ENCODE measurements around the gene NEDD9.

The NEDD9 gene

DNA sequence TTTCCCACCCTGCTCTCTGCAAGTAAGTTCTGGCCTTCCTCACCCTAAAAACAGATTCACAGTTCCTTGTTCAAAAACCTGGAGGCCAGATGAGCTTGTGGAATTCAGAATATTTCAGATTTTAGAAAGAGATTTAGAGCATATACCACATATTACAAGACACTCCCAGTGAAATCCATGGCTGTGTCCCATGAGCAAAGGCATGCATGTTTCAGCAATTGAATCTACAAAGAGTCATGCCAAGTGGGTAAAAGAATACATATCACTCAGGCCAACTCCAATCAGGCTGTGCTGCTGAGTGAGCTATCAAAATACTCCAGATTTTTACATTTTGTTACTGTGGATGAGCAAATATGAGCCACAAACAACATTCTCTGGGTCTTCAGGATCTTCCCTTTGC is 10.2 kb upstream of the NEDD9 start:
- DNase-seq = no peak
- H3K9me2 ChIP-seq (replicated peaks; ENCODE audit: insufficient read depth, low read length) = no peaks in the 10 kb centered on the region
- H4K20me1 ChIP-seq (ENCODE audit: insufficient read depth, low read length) = no peaks in the 10 kb centered on the region
- H3K4me1 ChIP-seq (ENCODE audit: low read length) = no peaks in the 10 kb centered on the region
- H3K4me3 ChIP-seq (ENCODE audit: low read length) = no peak overlapping the region
- no peak for TF ChIP-seq EZH2 (optimal IDR thresholded peaks at IDR 0.05; ENCODE audit: low read depth, low read length)
- TF ChIP-seq, protein P1, sequence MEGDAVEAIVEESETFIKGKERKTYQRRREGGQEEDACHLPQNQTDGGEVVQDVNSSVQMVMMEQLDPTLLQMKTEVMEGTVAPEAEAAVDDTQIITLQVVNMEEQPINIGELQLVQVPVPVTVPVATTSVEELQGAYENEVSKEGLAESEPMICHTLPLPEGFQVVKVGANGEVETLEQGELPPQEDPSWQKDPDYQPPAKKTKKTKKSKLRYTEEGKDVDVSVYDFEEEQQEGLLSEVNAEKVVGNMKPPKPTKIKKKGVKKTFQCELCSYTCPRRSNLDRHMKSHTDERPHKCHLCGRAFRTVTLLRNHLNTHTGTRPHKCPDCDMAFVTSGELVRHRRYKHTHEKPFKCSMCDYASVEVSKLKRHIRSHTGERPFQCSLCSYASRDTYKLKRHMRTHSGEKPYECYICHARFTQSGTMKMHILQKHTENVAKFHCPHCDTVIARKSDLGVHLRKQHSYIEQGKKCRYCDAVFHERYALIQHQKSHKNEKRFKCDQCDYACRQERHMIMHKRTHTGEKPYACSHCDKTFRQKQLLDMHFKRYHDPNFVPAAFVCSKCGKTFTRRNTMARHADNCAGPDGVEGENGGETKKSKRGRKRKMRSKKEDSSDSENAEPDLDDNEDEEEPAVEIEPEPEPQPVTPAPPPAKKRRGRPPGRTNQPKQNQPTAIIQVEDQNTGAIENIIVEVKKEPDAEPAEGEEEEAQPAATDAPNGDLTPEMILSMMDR (IDR thresholded peaks at IDR 0.05; ENCODE audit: low read length) = no peak
- no peak for TF ChIP-seq EZH2phosphoT487 (IDR thresholded peaks at IDR 0.05; ENCODE audit: low read length)
- no peak overlapping the region for H2AFZ ChIP-seq (ENCODE audit: low read length)
- H3K27ac ChIP-seq (ENCODE audit: low read length) = no peak overlapping the region
- no peaks in the 10 kb centered on the region for H3K9me3 ChIP-seq (replicated peaks; ENCODE audit: insufficient read depth, low read length)
- no peak overlapping the region for H3K4me2 ChIP-seq (ENCODE audit: low read depth, low read length)
- no peaks in the 10 kb centered on the region for H3F3A ChIP-seq (ENCODE audit: insufficient read depth, low read length)
- H3K36me3 ChIP-seq (replicated peaks; ENCODE audit: insufficient read depth, low read length) = no peaks in the 10 kb centered on the region
- H3K9ac ChIP-seq (ENCODE audit: low read length) = no peak overlapping the region
- H3K27me3 ChIP-seq (replicated peaks; ENCODE audit: insufficient read depth, low read length) = no peaks in the 10 kb centered on the region
- H3K79me2 ChIP-seq (ENCODE audit: low read length) = no peaks in the 10 kb centered on the region

DNA sequence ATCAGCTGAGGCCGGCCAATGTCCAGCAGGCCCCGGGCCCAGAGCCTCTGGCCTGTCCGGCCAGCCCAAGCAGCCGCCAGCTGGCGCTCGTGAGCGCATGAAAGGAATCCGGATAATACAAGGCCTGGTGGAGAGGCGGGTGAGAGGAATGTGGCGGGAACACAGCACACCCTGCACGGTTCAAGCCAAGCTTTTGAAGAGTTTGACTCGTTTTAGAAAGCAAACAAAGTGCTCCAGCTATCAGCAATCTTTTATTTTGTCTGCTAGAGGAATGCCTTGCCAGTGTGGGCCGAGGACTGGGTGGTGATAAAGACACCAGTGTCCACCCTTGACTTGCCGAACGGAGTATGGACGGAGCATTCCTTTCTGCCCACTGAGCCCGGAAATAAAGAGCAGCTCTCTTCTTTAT is 9.3 kb upstream of the NEDD9 start:
- TF ChIP-seq EZH2phosphoT487 (IDR thresholded peaks at IDR 0.05; ENCODE audit: low read length) (no peak), EZH2 (optimal IDR thresholded peaks at IDR 0.05; ENCODE audit: low read depth, low read length) (no peak)
- TF ChIP-seq, protein P1 (IDR thresholded peaks at IDR 0.05; ENCODE audit: low read length) = no peak
- DNase-seq = no peak
- no peak overlapping the region for H3K4me2 ChIP-seq (ENCODE audit: low read depth, low read length)
- no peaks in the 10 kb centered on the region for H3K36me3 ChIP-seq (replicated peaks; ENCODE audit: insufficient read depth, low read length)
- H3K4me3 ChIP-seq (ENCODE audit: low read length) = no peak overlapping the region
- H2AFZ ChIP-seq (ENCODE audit: low read length) = no peak overlapping the region
- no peaks in the 10 kb centered on the region for H3K9me3 ChIP-seq (replicated peaks; ENCODE audit: insufficient read depth, low read length)
- no peaks in the 10 kb centered on the region for H3K9me2 ChIP-seq (replicated peaks; ENCODE audit: insufficient read depth, low read length)
- H4K20me1 ChIP-seq (ENCODE audit: insufficient read depth, low read length) = no peaks in the 10 kb centered on the region
- no peak overlapping the region for H3K27ac ChIP-seq (ENCODE audit: low read length)
- H3K9ac ChIP-seq (ENCODE audit: low read length) = no peak overlapping the region
- no peaks in the 10 kb centered on the region for H3K4me1 ChIP-seq (ENCODE audit: low read length)
- no peaks in the 10 kb centered on the region for H3K27me3 ChIP-seq (replicated peaks; ENCODE audit: insufficient read depth, low read length)
- H3F3A ChIP-seq (ENCODE audit: insufficient read depth, low read length) = no peaks in the 10 kb centered on the region
- no peaks in the 10 kb centered on the region for H3K79me2 ChIP-seq (ENCODE audit: low read length)

DNA sequence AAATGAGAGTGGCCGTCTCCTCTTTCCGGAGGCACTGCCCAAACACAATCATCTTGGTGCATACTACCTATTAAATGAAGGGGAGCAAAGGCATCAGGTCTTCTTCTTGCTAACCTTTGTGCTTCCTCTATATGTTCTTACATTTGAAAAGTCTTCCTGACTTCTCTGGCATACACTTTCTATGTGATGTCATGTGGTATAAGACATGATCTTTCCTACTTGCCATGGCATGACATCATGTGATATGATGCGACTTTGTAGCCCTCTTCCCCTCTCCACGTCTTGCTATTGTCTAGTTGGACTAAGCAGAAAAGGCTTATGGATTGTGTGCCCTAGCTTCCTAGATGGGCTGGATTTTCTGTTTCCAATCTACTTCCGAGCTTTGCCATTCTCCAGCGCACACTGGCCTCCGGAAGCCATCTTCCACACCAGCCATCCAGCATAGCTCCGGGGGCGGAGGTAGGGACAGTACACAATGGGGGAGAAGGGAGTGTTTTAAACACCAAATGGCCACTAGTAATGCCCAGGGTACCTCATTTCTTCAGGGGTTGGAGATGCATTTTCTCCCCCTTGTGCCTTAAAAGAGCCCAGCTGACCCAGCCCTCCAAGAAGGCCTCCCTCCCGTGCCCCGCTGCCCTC is 8.8 kb upstream of the NEDD9 start:
- H4K20me1 ChIP-seq (ENCODE audit: insufficient read depth, low read length) = no peaks in the 10 kb centered on the region
- H3K4me3 ChIP-seq (ENCODE audit: low read length) = no peak overlapping the region
- H3K36me3 ChIP-seq (replicated peaks; ENCODE audit: insufficient read depth, low read length) = no peaks in the 10 kb centered on the region
- TF ChIP-seq EZH2phosphoT487 (IDR thresholded peaks at IDR 0.05; ENCODE audit: low read length) = no peak
- TF ChIP-seq, protein P1 (IDR thresholded peaks at IDR 0.05; ENCODE audit: low read length) = no peak
- no peak for DNase-seq
- no peaks in the 10 kb centered on the region for H3K27me3 ChIP-seq (replicated peaks; ENCODE audit: insufficient read depth, low read length)
- H3K4me2 ChIP-seq (ENCODE audit: low read depth, low read length) = no peak overlapping the region
- H3K9me2 ChIP-seq (replicated peaks; ENCODE audit: insufficient read depth, low read length) = no peaks in the 10 kb centered on the region
- no peak overlapping the region for H3K27ac ChIP-seq (ENCODE audit: low read length)
- H3K9me3 ChIP-seq (replicated peaks; ENCODE audit: insufficient read depth, low read length) = no peaks in the 10 kb centered on the region
- no peaks in the 10 kb centered on the region for H3K79me2 ChIP-seq (ENCODE audit: low read length)
- H3K4me1 ChIP-seq (ENCODE audit: low read length) = no peaks in the 10 kb centered on the region
- no peak overlapping the region for H3K9ac ChIP-seq (ENCODE audit: low read length)
- H3F3A ChIP-seq (ENCODE audit: insufficient read depth, low read length) = no peaks in the 10 kb centered on the region
- no peak overlapping the region for H2AFZ ChIP-seq (ENCODE audit: low read length)

Measured in MM.1S (cell line).